GM12878 (cell line): ENCODE data around the gene IGFBP3. TPM values are rescaled to one million over a fixed set of nuclear protein-coding genes. Genes with fewer than 3 reads are reported as not detected.

Experiments
- ATAC-seq: fragments of 200-7000 bp; cut with Tn5 transposase; 3 replicates; pipeline ENCODE4 v1.9.1; 2020; ENCODE audit warnings: mild to moderate bottlenecking, moderate library complexity
- BruUV-seq: library from RNA; stranded (reverse); fragments of 400-500 nt; replicated peaks from 2 replicates; lab custom pipeline; 2021; lab: Mats Ljungman, UMichigan
- CTCF ChIA-PET: fragments of 300-600 bp; sonication (Branson Sonifier 250); formaldehyde crosslinking; extraction: SDS; loops from one replicate; lab custom pipeline; 2021; ENCODE audit warnings: inconsistent platforms; lab: Yijun Ruan, JAX
- POLR2A ChIA-PET: fragments of 350-600 bp; formaldehyde crosslinking; extraction: SDS; loops from one replicate; lab custom pipeline; 2021; ENCODE audit warnings: inconsistent platforms; lab: Charles Lee
- RAD21 ChIA-PET: fragments of 300-600 bp; sonication (Branson Sonifier 250); formaldehyde crosslinking; loops from one replicate; lab custom pipeline; 2023; ENCODE audit warnings: antibody characterized with exemption; ENCODE audit not compliant: unreplicated experiment; lab: Charles Lee
- SMC1A ChIA-PET: fragments of 300-600 bp; sonication (Branson Sonifier 250); formaldehyde crosslinking; loops from one replicate; lab custom pipeline; 2023; ENCODE audit not compliant: unreplicated experiment, uncharacterized antibody; lab: Charles Lee
- DNase-seq: peaks from one replicate; pipeline ENCODE4 v3.0.0-alpha.2; 2011; ENCODE audit warnings: low read depth, low spot score
- FAIRE-seq: peaks from 3 replicates; lab custom pipeline; 2011; peaks lifted over from hg19 to GRCh38; lab: Jason Lieb, UNC
- H2AFZ ChIP-seq: 2 replicates; pipeline ENCODE4 v1.6.0; 2011; ENCODE audit warnings: low read depth, low read length, control low read depth; ENCODE audit not compliant: control insufficient read depth
- H3K27ac ChIP-seq: 2 replicates; pipeline ENCODE4 v1.5.1; 2011; ENCODE audit warnings: control low read depth; ENCODE audit not compliant: control insufficient read depth, insufficient read depth
- H3K27me3 ChIP-seq, 2 experiments: replicated peaks in 1 of 2; 2 replicates each; pipeline versions ENCODE4 v1.6.0 to v1.6.1; 2011; ENCODE audit warnings: low read length in 1 of 2; ENCODE audit not compliant: control insufficient read depth in 2 of 2, insufficient read depth in 2 of 2
- H3K36me3 ChIP-seq, 2 experiments: 2 replicates each; pipeline ENCODE4 v1.5.1; 2011; ENCODE audit warnings: low read length in 1 of 2; ENCODE audit not compliant: control insufficient read depth in 2 of 2, insufficient read depth in 2 of 2
- H3K4me1 ChIP-seq: 2 replicates; pipeline ENCODE4 v1.6.1; 2011; ENCODE audit warnings: mild to moderate bottlenecking, low read length, moderate library complexity, mixed read lengths; ENCODE audit not compliant: control insufficient read depth, insufficient read depth
- H3K4me2 ChIP-seq: 2 replicates; pipeline ENCODE4 v1.6.0; 2011; ENCODE audit warnings: control low read depth; ENCODE audit not compliant: control insufficient read depth, insufficient read depth
- H3K4me3 ChIP-seq: fragments of 200-600 bp; sonication (generic); 2 replicates; pipeline ENCODE4 v1.5.1; 2016
- H3K79me2 ChIP-seq: 2 replicates; pipeline ENCODE4 v1.6.0; 2011; ENCODE audit warnings: low read length; ENCODE audit not compliant: control insufficient read depth, insufficient read depth
- H3K9ac ChIP-seq: 2 replicates; pipeline ENCODE4 v1.8.0; 2011; ENCODE audit warnings: low read length, control low read depth, mixed read lengths; ENCODE audit not compliant: control insufficient read depth, insufficient read depth
- H3K9me3 ChIP-seq: replicated peaks from 3 replicates; pipeline ENCODE4 v1.5.1; 2011; ENCODE audit warnings: mild to moderate bottlenecking, low read length; ENCODE audit not compliant: control insufficient read depth, insufficient read depth
- H4K20me1 ChIP-seq: 2 replicates; pipeline ENCODE4 v1.6.0; 2011; ENCODE audit not compliant: control insufficient read depth, insufficient read depth
- BCL11A ChIP-seq: IDR thresholded peaks from 2 replicates; pipeline ENCODE4 v1.6.1; 2011; ENCODE audit warnings: low read depth, low read length
- ESRRA ChIP-seq: IDR thresholded peaks from 2 replicates; pipeline ENCODE4 v1.6.1; 2012; ENCODE audit warnings: mild to moderate bottlenecking, low read length, improper control_type of control experiment
- HCFC1 ChIP-seq: fragments of 150-350 bp; IDR thresholded peaks from 2 replicates; pipeline ENCODE4 v1.6.1; 2014; ENCODE audit warnings: low read length
- HSF1 ChIP-seq: fragments of 150-350 bp; IDR thresholded peaks from 2 replicates; pipeline ENCODE4 v1.6.1; 2014; ENCODE audit warnings: mild to moderate bottlenecking, low read depth, low read length
- LARP7 ChIP-seq: fragments of 450-650 bp; IDR thresholded peaks from 2 replicates; pipeline ENCODE4 v1.6.1; 2017; ENCODE audit warnings: mild to moderate bottlenecking
- MTA2 ChIP-seq: fragments of 450-650 bp; IDR thresholded peaks from 2 replicates; pipeline ENCODE4 v1.6.1; 2016; ENCODE audit warnings: low read depth, mild to moderate bottlenecking, moderate library complexity
- NR2C1 ChIP-seq: fragments of 450-650 bp; IDR thresholded peaks from 2 replicates; pipeline ENCODE4 v1.6.1; 2017; ENCODE audit warnings: antibody characterized with exemption, mild to moderate bottlenecking, moderate library complexity
- PAX8 ChIP-seq: fragments of 450-650 bp; IDR thresholded peaks from 2 replicates; pipeline ENCODE4 v1.6.1; 2017; ENCODE audit warnings: mild to moderate bottlenecking, moderate library complexity
- POLR2AphosphoS2 ChIP-seq: IDR thresholded peaks from 2 replicates; pipeline ENCODE4 v1.6.1; 2011; ENCODE audit warnings: low read depth, mild to moderate bottlenecking, low read length, improper control_type of control experiment, moderate library complexity
- POLR2AphosphoS5 ChIP-seq: IDR thresholded peaks from 2 replicates; pipeline ENCODE4 v1.6.1; 2011; ENCODE audit warnings: mild to moderate bottlenecking, low read length, inconsistent platforms
- RAD21 ChIP-seq: IDR thresholded peaks from 2 replicates; pipeline ENCODE4 v1.6.1; 2011; ENCODE audit warnings: mild to moderate bottlenecking, low read depth, low read length, moderate library complexity; ENCODE audit not compliant: insufficient read depth
- RCOR1 ChIP-seq: conservative IDR thresholded peaks from 2 replicates; pipeline ENCODE4 v1.6.1; 2012; ENCODE audit warnings: low read depth, low read length, improper control_type of control experiment
- WGBS: methylation state at CpG from one replicate; pipeline ENCODE4 v1.1.6; 2016; ENCODE audit warnings: low lambda C conversion rate; ENCODE audit not compliant: insufficient replicate concordance, insufficient coverage; ENCODE audit errors: missing lambda C conversion rate; 5-methylcytosine and 5-hydroxymethylcytosine counted together
- in situ Hi-C: fragments of 300-500 bp; cut with MboI; formaldehyde crosslinking; loops from 9 replicates; pipeline ENCODE4 v1.14.3; 2018; ENCODE audit warnings: mixed read lengths
- intact Hi-C: fragments of 100-400 bp; cut with micrococcal nuclease; formaldehyde crosslinking; loops from one replicate; pipeline ENCODE4 v1.14.2; 2022; ENCODE audit not compliant: unreplicated experiment
- polyA plus RNA-seq, 11 experiments: library from polyadenylated mRNA; depleted of rRNA in 4 of 11; unstranded in 6 of 11; stranded (reverse) in 5 of 11; fragments of >200 nt; fragmentation: Nextera tagmentation in 4 of 11; fragmentation: Illumina TruSeq in 1 of 11; extraction: Ambion mirVana in 4 of 11; extraction: Trizol in 1 of 11; gene quantifications; 1 replicate in 1 of 11; 2 replicates in 10 of 11; pipeline versions ENCODE4 v1.2.1 to v1.2.3, GENCODE V29; 2011 to 2016; ENCODE audit warnings: inconsistent platforms in 2 of 11, missing spikeins in 2 of 11, low read depth in 1 of 11
- total RNA-seq, 4 experiments: library from RNA; depleted of rRNA in 3 of 4; stranded (reverse); fragments of >200 nt in 3 of 4; fragmentation: Illumina TruSeq in 1 of 4; extraction: Trizol in 1 of 4; gene quantifications; 2 replicates each; pipeline versions ENCODE4 v1.2.1 to v1.2.3, GENCODE V29; 2013 to 2021
- TF ChIP-seq, protein P1 (sequence below): IDR thresholded peaks from 2 replicates; pipeline ENCODE4 v1.6.1; 2012; ENCODE audit warnings: low read depth, low read length, improper control_type of control experiment
- TF ChIP-seq, protein P2 (sequence below): fragments of 450-650 bp; IDR thresholded peaks from 2 replicates; pipeline ENCODE4 v1.6.1; 2017; ENCODE audit warnings: mild to moderate bottlenecking
- TF ChIP-seq, protein P3 (sequence below): IDR thresholded peaks from 2 replicates; pipeline ENCODE4 v1.6.1; 2012; ENCODE audit warnings: improper control_type of control experiment, low read depth, low read length; ENCODE audit not compliant: insufficient replicate concordance

IGFBP3 gene
- total and polyA plus RNA-seq, 10 of the 15 experiments (the other 5 are each of a cell fraction or from before 2014, with no cell fraction given), result 6.0 to 28.0 (median 15.6) TPM

- H3K79me2 ChIP-seq, result no peaks in the 10 kb centered on the region
- no peaks in the 10 kb centered on the region for H3K36me3 ChIP-seq
- no peak overlapping the region for H2AFZ ChIP-seq
- H3K27ac ChIP-seq, result no peak overlapping the region
- SMC1A ChIA-PET, result no interaction called here
- H3K9me3 ChIP-seq, result no peaks in the 10 kb centered on the region; the same call in 2 of the 3 replicates
- DNase-seq, result no peak
- H3K9ac ChIP-seq, result no peak overlapping the region
- FAIRE-seq, result no peak
- CTCF ChIA-PET, result interaction anchor here (1.2 kb wide), 1 partner anchor 9 kb away, joined by 4 read pairs; no protein-coding TSS in a partner anchor
- peaks cover 0 to 3% of the 10 kb centered on the region in 2 experiments; a peak in 1 of 4 replicates for H3K27me3 ChIP-seq
- H3K4me3 ChIP-seq, result no peak overlapping the region
- ATAC-seq, result no peak
- in situ Hi-C loops, result no loop called here
- H3K4me2 ChIP-seq, result no peak overlapping the region
- POLR2A ChIA-PET, result no interaction called here
- no TSS peak for BruUV-seq
- TF ChIP-seq HSF1, result no peak
- TF ChIP-seq, protein P1, sequence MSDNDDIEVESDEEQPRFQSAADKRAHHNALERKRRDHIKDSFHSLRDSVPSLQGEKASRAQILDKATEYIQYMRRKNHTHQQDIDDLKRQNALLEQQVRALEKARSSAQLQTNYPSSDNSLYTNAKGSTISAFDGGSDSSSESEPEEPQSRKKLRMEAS, result no peak
- TF ChIP-seq LARP7, result no peak
- TF ChIP-seq NR2C1, result no peak
- TF ChIP-seq RAD21, result no peak
- TF ChIP-seq, protein P2, sequence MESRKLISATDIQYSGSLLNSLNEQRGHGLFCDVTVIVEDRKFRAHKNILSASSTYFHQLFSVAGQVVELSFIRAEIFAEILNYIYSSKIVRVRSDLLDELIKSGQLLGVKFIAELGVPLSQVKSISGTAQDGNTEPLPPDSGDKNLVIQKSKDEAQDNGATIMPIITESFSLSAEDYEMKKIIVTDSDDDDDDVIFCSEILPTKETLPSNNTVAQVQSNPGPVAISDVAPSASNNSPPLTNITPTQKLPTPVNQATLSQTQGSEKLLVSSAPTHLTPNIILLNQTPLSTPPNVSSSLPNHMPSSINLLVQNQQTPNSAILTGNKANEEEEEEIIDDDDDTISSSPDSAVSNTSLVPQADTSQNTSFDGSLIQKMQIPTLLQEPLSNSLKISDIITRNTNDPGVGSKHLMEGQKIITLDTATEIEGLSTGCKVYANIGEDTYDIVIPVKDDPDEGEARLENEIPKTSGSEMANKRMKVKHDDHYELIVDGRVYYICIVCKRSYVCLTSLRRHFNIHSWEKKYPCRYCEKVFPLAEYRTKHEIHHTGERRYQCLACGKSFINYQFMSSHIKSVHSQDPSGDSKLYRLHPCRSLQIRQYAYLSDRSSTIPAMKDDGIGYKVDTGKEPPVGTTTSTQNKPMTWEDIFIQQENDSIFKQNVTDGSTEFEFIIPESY, result no peak
- TF ChIP-seq ESRRA, result no peak
- TF ChIP-seq RCOR1, result no peak
- TF ChIP-seq, protein P3, sequence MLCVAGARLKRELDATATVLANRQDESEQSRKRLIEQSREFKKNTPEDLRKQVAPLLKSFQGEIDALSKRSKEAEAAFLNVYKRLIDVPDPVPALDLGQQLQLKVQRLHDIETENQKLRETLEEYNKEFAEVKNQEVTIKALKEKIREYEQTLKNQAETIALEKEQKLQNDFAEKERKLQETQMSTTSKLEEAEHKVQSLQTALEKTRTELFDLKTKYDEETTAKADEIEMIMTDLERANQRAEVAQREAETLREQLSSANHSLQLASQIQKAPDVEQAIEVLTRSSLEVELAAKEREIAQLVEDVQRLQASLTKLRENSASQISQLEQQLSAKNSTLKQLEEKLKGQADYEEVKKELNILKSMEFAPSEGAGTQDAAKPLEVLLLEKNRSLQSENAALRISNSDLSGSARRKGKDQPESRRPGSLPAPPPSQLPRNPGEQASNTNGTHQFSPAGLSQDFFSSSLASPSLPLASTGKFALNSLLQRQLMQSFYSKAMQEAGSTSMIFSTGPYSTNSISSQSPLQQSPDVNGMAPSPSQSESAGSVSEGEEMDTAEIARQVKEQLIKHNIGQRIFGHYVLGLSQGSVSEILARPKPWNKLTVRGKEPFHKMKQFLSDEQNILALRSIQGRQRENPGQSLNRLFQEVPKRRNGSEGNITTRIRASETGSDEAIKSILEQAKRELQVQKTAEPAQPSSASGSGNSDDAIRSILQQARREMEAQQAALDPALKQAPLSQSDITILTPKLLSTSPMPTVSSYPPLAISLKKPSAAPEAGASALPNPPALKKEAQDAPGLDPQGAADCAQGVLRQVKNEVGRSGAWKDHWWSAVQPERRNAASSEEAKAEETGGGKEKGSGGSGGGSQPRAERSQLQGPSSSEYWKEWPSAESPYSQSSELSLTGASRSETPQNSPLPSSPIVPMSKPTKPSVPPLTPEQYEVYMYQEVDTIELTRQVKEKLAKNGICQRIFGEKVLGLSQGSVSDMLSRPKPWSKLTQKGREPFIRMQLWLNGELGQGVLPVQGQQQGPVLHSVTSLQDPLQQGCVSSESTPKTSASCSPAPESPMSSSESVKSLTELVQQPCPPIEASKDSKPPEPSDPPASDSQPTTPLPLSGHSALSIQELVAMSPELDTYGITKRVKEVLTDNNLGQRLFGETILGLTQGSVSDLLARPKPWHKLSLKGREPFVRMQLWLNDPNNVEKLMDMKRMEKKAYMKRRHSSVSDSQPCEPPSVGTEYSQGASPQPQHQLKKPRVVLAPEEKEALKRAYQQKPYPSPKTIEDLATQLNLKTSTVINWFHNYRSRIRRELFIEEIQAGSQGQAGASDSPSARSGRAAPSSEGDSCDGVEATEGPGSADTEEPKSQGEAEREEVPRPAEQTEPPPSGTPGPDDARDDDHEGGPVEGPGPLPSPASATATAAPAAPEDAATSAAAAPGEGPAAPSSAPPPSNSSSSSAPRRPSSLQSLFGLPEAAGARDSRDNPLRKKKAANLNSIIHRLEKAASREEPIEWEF, result no peak
- TF ChIP-seq POLR2AphosphoS5, result no peak
- TF ChIP-seq POLR2AphosphoS2, result no peak
- no peak for TF ChIP-seq HCFC1
- TF ChIP-seq MTA2, result no peak
- TF ChIP-seq BCL11A, result no peak
- no peak for TF ChIP-seq PAX8
- no peaks in the 10 kb centered on the region for H3K4me1 ChIP-seq
- no peaks in the 10 kb centered on the region for H4K20me1 ChIP-seq
- RAD21 ChIA-PET, result no interaction called here
- intact Hi-C loops, result no loop called here
- WGBS, result 39% methylated on average over 9 of the region's 9 CpGs
Measured at GRCh38 chr7:45881280-45881758, 39.8 kb downstream of the IGFBP3 start.
